K562 (cell line): ENCODE measurements around the gene LANCL3. TPM values are rescaled to one million over a fixed set of nuclear protein-coding genes. Genes with fewer than 3 reads are reported as not detected.
A peak's percentile ranks its signal among the peaks of the same experiment; 100 is the strongest.

Experiments used
- ATAC-seq: fragments of 200-7000 bp; cut with Tn5 transposase; 3 replicates; pipeline ENCODE4 v1.9.1; 2020; ENCODE audit warnings: moderate library complexity
- BruUV-seq: library from RNA; stranded (reverse); fragments of 400-500 nt; replicated peaks from 2 replicates; lab custom pipeline; 2021; lab: Mats Ljungman, UMichigan
- CTCF ChIA-PET: fragments of 300-600 bp; formaldehyde crosslinking; extraction: SDS; loops from one replicate; lab custom pipeline; 2021; ENCODE audit warnings: low intra/inter-chr PET ratio; lab: Yijun Ruan, JAX
- POLR2A ChIA-PET: fragments of 300-600, 350-650 bp; sonication (Branson Sonifier 250); formaldehyde crosslinking; extraction: SDS; loops from one replicate; lab custom pipeline; 2021; ENCODE audit warnings: antibody characterized with exemption, inconsistent platforms; lab: Yijun Ruan, JAX
- DNase-seq, 4 experiments: peaks; one replicate each; pipeline versions ENCODE4 v3.0.0 to v3.0.0-alpha.2; 2011 to 2018; ENCODE audit warnings: low spot score in 3 of 4, mixed read lengths in 3 of 4; ENCODE audit errors: extremely low read depth in 1 of 4
- FAIRE-seq: peaks from 2 replicates; lab custom pipeline; 2011; peaks lifted over from hg19 to GRCh38; lab: Jason Lieb, UNC
- H2AFZ ChIP-seq: 2 replicates; pipeline ENCODE4 v1.6.0; 2011; ENCODE audit warnings: low read depth, low read length, control low read depth, inconsistent platforms
- H3K27ac ChIP-seq: fragments of 200-600 bp; 3 replicates; pipeline ENCODE4 v1.8.0; 2011; ENCODE audit warnings: low read depth, mild to moderate bottlenecking, control low read depth, inconsistent platforms, low read length, moderate library complexity, mixed read lengths; ENCODE audit errors: extremely low read depth
- H3K27me3 ChIP-seq, 2 experiments: fragments of 300-600 bp in 1 of 2; 2 replicates in 1 of 2; 3 replicates in 1 of 2; pipeline versions ENCODE4 v1.6.0 to v1.8.0; 2011; ENCODE audit warnings: inconsistent platforms in 2 of 2, low read length in 2 of 2, mild to moderate bottlenecking in 1 of 2, mixed read lengths in 1 of 2, moderate library complexity in 1 of 2; ENCODE audit not compliant: control insufficient read depth in 2 of 2, insufficient read depth in 2 of 2
- H3K36me3 ChIP-seq: fragments of 300-600 bp; 3 replicates; pipeline ENCODE4 v1.8.0; 2011; ENCODE audit warnings: mild to moderate bottlenecking, low read length, inconsistent platforms; ENCODE audit not compliant: control insufficient read depth, insufficient read depth
- H3K4me1 ChIP-seq, 2 experiments: fragments of 200-600 bp in 1 of 2; replicated peaks in 1 of 2; 2 replicates in 1 of 2; 3 replicates in 1 of 2; pipeline versions ENCODE4 v1.5.1 to v1.8.0; 2011; ENCODE audit warnings: inconsistent platforms in 2 of 2, low read length in 2 of 2, mild to moderate bottlenecking in 1 of 2, mixed read lengths in 1 of 2, moderate library complexity in 1 of 2; ENCODE audit not compliant: control insufficient read depth in 2 of 2, insufficient read depth in 2 of 2
- H3K4me2 ChIP-seq: 2 replicates; pipeline ENCODE4 v1.6.1; 2011; ENCODE audit warnings: low read length, control low read depth, inconsistent platforms, mixed read lengths; ENCODE audit not compliant: insufficient read depth
- H3K4me3 ChIP-seq: fragments of 200-600 bp; sonication (generic), shearing (Covaris generic); 2 replicates; pipeline ENCODE4 v1.5.1; 2016; ENCODE audit warnings: control low read depth, inconsistent platforms
- H3K79me2 ChIP-seq: fragments of 200-600 bp; 3 replicates; pipeline ENCODE4 v1.8.0; 2011; ENCODE audit warnings: low read length, inconsistent platforms; ENCODE audit not compliant: control insufficient read depth, insufficient read depth
- H3K9ac ChIP-seq, 2 experiments: 2 replicates each; pipeline versions ENCODE4 v1.6.0 to v1.6.1; 2011; ENCODE audit warnings: low read depth in 2 of 2, low read length in 2 of 2, control low read depth in 1 of 2, inconsistent platforms in 1 of 2, mild to moderate bottlenecking in 1 of 2, mixed read lengths in 1 of 2; ENCODE audit not compliant: insufficient read depth in 1 of 2
- H3K9me1 ChIP-seq: one replicate; pipeline ENCODE4 v1.6.0; 2011; ENCODE audit warnings: inconsistent platforms, mild to moderate bottlenecking, low read length, moderate library complexity; ENCODE audit not compliant: control insufficient read depth, insufficient read depth
- H3K9me3 ChIP-seq: replicated peaks from 2 replicates; pipeline ENCODE4 v1.5.1; 2011; ENCODE audit warnings: low read depth, low read length, inconsistent platforms; ENCODE audit not compliant: control insufficient read depth, insufficient read depth
- H4K20me1 ChIP-seq: replicated peaks from 2 replicates; pipeline ENCODE4 v1.6.1; 2011; ENCODE audit warnings: low read length, inconsistent platforms, mixed read lengths; ENCODE audit not compliant: control insufficient read depth, insufficient read depth
- DPF2 ChIP-seq: fragments of 450-650 bp; IDR thresholded peaks from 2 replicates; pipeline ENCODE4 v1.6.1; 2016
- STAT5B ChIP-seq: fragments of 250-450 bp; sonication (Bioruptor Pico); IDR thresholded peaks from 2 replicates; pipeline ENCODE4 v1.8.0; 2021; ENCODE audit warnings: mild to moderate bottlenecking, inconsistent platforms
- TRIM24 ChIP-seq, 2 experiments: fragments of 450-650 bp; IDR thresholded peaks; 2 replicates each; pipeline ENCODE4 v1.6.1; 2016
- ZNF512 ChIP-seq: IDR thresholded peaks from 2 replicates; pipeline ENCODE4 v1.6.1; 2016; ENCODE audit warnings: missing genetic modification characterization, missing compliant biosample characterization
- WGBS: fragments of 100-300 bp; shearing (Covaris generic); methylation state at CpG from one replicate; pipeline ENCODE4 v1.1.6; 2016; ENCODE audit warnings: low coverage, mixed read lengths; ENCODE audit not compliant: insufficient coverage; ENCODE audit errors: missing lambda C conversion rate; 5-methylcytosine and 5-hydroxymethylcytosine counted together
- in situ Hi-C: fragments of 300-500 bp; cut with MboI; formaldehyde crosslinking; loops from 4 replicates; pipeline ENCODE4 v1.15.0; 2018; ENCODE audit warnings: inconsistent platforms, mixed read lengths
- intact Hi-C: fragments of 100-400 bp; cut with micrococcal nuclease; formaldehyde crosslinking; loops from 2 replicates; pipeline ENCODE4 v1.14.2; 2022
- polyA plus RNA-seq, 8 experiments: library from polyadenylated mRNA; depleted of rRNA in 4 of 8; stranded (reverse) in 5 of 8; unstranded in 3 of 8; fragments of >200 nt; fragmentation: Nextera tagmentation in 2 of 8; fragmentation: Illumina TruSeq in 1 of 8; extraction: Ambion mirVana in 2 of 8; extraction: Trizol in 1 of 8; gene quantifications; 2 replicates each; pipeline versions ENCODE4 v1.2.1 to v1.2.3, GENCODE V29; 2011 to 2014; ENCODE audit warnings: inconsistent platforms in 1 of 8, missing spikeins in 1 of 8
- total RNA-seq, 7 experiments: library from RNA; depleted of rRNA in 6 of 7; stranded (reverse); fragments of >200 nt in 6 of 7; fragmentation: Illumina TruSeq in 2 of 7; extraction: Trizol in 2 of 7; gene quantifications; 2 replicates each; pipeline versions ENCODE4 v1.2.1 to v1.2.3, GENCODE V29; 2011 to 2021; ENCODE audit warnings: low replicate concordance in 1 of 7
- TF ChIP-seq, protein P1 (sequence below): sonication (generic); formaldehyde crosslinking; IDR thresholded peaks from 2 replicates; pipeline ENCODE4 v1.8.1; 2023; ENCODE audit warnings: mild to moderate bottlenecking, missing genetic modification reagents
- TF ChIP-seq, protein P2 (sequence below): fragments of 250-450 bp; sonication (Bioruptor Pico); IDR thresholded peaks from 2 replicates; pipeline ENCODE4 v1.8.0; 2021; ENCODE audit warnings: moderate library complexity, mild to moderate bottlenecking, inconsistent platforms

LANCL3 gene
- total and polyA plus RNA-seq, 9 of the 15 experiments (the other 6 are each of a cell fraction or from before 2014, with no cell fraction given) = 0.41 to 1.5 (median 0.58) TPM

DNA sequence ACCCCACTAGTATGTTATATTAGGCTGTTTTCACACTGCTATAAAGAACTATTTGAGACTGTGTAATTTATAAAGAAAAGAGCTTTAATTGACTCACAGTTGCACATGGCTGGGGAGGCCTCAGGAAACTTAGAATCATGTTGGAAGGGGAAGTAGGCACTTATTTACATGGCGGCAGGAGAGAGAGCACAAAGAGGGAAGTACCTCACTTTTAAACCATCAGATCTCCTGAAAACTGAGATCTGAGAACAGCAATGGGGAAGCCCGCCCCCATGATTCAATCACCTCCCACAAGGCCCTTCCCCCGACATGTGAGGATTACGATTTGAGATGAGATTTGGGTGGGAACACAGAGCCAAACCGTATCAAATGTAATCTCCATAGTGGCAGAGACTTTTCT lies 68.7 kb downstream of the LANCL3 start:
- FAIRE-seq (peak; percentile 6), ATAC-seq (peak; percentile 53; the same call in 2 of the 3 replicates), DNase-seq (no peak)
- no peak overlapping the region for H3K9ac ChIP-seq
- POLR2A ChIA-PET = no interaction called here
- no peak overlapping the region for H3K4me3 ChIP-seq
- peak overlapping the region; percentile 34 for H2AFZ ChIP-seq
- no peaks in the 10 kb centered on the region for H4K20me1 ChIP-seq
- no TSS peak for BruUV-seq
- no peak overlapping the region for H3K27ac ChIP-seq
- H3K9me1 ChIP-seq = no peaks in the 10 kb centered on the region
- in situ Hi-C loops = no loop called here
- no peaks in the 10 kb centered on the region for H3K79me2 ChIP-seq
- no peaks in the 10 kb centered on the region for H3K27me3 ChIP-seq
- H3K36me3 ChIP-seq = no peaks in the 10 kb centered on the region
- CTCF ChIA-PET = no interaction called here
- H3K4me1 ChIP-seq = peaks cover 0 to 12% of the 10 kb centered on the region in 2 experiments; a peak in 2 of 5 replicates
- TF ChIP-seq, protein P1, sequence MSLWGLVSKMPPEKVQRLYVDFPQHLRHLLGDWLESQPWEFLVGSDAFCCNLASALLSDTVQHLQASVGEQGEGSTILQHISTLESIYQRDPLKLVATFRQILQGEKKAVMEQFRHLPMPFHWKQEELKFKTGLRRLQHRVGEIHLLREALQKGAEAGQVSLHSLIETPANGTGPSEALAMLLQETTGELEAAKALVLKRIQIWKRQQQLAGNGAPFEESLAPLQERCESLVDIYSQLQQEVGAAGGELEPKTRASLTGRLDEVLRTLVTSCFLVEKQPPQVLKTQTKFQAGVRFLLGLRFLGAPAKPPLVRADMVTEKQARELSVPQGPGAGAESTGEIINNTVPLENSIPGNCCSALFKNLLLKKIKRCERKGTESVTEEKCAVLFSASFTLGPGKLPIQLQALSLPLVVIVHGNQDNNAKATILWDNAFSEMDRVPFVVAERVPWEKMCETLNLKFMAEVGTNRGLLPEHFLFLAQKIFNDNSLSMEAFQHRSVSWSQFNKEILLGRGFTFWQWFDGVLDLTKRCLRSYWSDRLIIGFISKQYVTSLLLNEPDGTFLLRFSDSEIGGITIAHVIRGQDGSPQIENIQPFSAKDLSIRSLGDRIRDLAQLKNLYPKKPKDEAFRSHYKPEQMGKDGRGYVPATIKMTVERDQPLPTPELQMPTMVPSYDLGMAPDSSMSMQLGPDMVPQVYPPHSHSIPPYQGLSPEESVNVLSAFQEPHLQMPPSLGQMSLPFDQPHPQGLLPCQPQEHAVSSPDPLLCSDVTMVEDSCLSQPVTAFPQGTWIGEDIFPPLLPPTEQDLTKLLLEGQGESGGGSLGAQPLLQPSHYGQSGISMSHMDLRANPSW (CRISPR knock-in tag) = no peak
- TF ChIP-seq TRIM24 (IDR thresholded peaks at IDR 0.05) = no peak
- no peak for TF ChIP-seq DPF2
- TF ChIP-seq, protein P2, sequence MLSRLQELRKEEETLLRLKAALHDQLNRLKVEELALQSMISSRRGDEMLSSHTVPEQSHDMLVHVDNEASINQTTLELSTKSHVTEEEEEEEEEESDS (CRISPR knock-in tag) = no peak
- no peak for TF ChIP-seq ZNF512 (tag)
- TF ChIP-seq STAT5B (CRISPR knock-in tag) = no peak
- TF ChIP-seq, all 486 proteins: peak for 0
- H3K9me3 ChIP-seq = no peaks in the 10 kb centered on the region
- WGBS = 11% methylated on average over 5 of the region's 5 CpGs
- intact Hi-C loops = no loop called here
- no peak overlapping the region; the same call in 1 of the 2 replicates for H3K4me2 ChIP-seq
